ENCODE measurements around the gene PSEN1.

GRCh38 chr14:73091044-73091443 is 45.3 kb upstream of the PSEN1 start:
- no peak for TF ChIP-seq CTCF (IDR thresholded peaks at IDR 0.05)
- TF ChIP-seq POLR2AphosphoS5 (IDR thresholded peaks at IDR 0.05; ENCODE audit: low read depth, low read length): no peak
- TF ChIP-seq SIN3A (IDR thresholded peaks at IDR 0.05; ENCODE audit: borderline replicate concordance, insufficient read depth, low read depth, low read length): no peak
- no peak for TF ChIP-seq REST (IDR thresholded peaks at IDR 0.05; ENCODE audit: insufficient read depth in 1 of 2, low read depth in 2 of 2, low read length in 1 of 2)

Measured in Panc1 (cell line).